GM21717 (cell line): ENCODE results near the gene UBE2QL1.

ENCODE experiments used
- ATAC-seq: cut with Tn5 transposase; IDR thresholded peaks from one replicate; pipeline ENCODE4 v1.9.1; 2021; ENCODE audit warnings: mild to moderate bottlenecking, moderate library complexity; ENCODE audit not compliant: unreplicated experiment

UBE2QL1 gene

GRCh38 chr5:6522923-6523322, 74.3 kb downstream of the UBE2QL1 start:
- ATAC-seq: no peak

DNA sequence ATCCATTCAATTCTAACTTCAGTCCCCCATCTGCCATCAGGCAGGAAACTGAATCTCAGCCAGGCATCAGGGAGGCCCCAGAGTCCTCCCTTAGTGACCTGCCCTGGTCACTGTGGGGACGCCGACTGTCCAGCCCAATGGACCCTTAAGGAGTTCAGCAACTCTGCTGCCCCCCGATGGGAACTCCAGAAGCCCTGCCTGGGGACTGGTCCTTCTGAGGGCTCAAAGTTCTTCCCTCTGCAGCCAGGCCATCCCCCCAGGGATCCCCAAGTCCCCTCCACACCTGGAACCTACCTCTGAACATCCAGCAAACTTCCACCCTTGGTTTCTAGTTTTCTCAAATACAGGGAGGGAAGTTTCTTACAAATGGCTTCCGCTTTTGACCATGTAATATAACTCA, 76.8 kb downstream of the UBE2QL1 start:
- ATAC-seq: no peak

DNA sequence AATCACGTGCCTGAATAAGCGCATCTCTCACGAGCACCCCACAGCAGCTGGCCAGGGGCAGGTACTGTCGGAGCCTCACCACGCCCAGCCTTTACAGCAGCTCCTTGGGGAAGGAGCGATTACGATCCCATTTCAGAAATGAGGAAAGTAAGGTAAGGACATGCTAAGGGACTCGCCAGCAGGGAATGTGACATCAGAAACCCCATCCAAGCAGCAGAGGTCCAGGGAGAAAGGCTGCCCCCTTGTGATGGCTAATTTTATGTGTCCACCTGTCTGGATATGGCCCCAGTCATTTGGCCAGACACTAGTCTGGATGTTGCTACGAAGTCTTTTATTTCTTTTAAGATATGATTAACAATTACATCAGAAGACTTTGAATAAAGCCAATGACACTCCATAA, 77.3 kb downstream of the UBE2QL1 start:
- ATAC-seq: no peak

DNA sequence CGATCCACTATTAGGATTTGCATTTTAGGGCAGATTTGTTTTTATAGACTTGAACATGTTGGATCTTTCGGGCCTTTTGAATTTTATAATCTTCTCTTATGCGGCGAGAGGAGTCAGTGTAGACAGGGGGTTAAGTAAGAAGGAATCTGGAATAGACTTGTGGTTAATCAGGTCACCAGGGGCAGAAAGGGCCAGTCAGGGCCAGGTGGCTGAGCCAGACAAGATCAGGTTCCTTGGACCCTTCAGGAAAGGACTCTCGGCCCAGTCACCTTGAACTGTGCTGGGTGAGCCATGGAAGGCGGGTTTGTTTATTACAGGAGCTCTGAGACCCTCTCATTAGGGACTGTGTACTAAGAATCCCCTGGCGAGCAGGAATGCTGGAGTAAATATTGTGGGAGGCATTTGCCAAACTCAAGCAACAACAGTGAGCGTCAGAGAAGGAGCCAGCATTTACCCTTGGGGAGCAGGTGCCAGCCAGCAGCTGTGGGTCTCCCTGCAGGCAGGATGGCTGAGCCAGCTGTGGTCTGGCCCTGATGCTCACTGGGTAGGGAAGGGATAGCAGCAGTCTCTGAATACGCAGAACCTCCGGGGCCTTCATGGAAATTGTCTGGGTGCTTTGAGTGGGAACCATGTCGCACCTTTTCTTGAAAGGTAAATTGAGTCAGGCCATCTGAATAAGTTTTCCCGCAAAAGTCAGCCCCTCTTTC, 79.2 kb downstream of the UBE2QL1 start:
- ATAC-seq: no peak

GRCh38 chr5:6535594-6535993, 86.9 kb downstream of the UBE2QL1 start:
- ATAC-seq: no peak

- no peak for ATAC-seq
Measured at GRCh38 chr5:6539060-6539459, 90.4 kb downstream of the UBE2QL1 start.

DNA sequence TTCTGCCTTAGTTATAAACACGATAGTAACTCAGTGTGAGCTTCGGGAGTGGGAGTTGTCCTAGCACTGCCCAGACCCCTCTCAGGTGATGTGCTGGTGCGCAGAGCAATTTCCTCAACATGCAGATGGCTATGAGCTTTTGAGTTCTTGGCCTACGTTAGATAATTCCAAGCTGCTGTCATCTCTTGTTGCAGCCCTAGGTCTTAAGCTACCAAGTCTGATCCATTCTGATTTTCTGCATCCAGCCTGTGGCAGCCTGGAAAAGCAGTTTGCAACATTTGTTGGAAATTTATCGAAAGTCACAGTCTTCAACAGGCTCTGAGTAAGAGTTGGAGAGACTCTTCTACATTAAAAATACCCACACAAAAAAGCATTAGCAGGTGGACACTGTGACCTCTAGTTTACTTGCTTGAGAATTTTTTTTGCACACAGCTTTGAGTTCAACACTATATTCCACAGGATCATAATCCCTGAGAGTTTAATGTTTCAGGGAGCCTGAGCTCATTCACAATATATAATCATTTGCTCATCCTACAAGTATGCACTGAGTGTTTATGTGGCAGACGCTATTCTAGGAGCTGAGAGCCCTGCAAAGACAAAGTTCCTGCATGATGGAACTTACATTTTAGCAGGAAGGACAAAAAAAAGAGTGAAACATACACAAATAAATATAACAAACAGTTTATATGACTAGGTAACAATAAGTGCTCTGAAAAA, 91.6 kb downstream of the UBE2QL1 start:
- ATAC-seq: no peak

GRCh38 chr5:6541256-6542013, 92.8 kb downstream of the UBE2QL1 start:
- no peak for ATAC-seq

DNA sequence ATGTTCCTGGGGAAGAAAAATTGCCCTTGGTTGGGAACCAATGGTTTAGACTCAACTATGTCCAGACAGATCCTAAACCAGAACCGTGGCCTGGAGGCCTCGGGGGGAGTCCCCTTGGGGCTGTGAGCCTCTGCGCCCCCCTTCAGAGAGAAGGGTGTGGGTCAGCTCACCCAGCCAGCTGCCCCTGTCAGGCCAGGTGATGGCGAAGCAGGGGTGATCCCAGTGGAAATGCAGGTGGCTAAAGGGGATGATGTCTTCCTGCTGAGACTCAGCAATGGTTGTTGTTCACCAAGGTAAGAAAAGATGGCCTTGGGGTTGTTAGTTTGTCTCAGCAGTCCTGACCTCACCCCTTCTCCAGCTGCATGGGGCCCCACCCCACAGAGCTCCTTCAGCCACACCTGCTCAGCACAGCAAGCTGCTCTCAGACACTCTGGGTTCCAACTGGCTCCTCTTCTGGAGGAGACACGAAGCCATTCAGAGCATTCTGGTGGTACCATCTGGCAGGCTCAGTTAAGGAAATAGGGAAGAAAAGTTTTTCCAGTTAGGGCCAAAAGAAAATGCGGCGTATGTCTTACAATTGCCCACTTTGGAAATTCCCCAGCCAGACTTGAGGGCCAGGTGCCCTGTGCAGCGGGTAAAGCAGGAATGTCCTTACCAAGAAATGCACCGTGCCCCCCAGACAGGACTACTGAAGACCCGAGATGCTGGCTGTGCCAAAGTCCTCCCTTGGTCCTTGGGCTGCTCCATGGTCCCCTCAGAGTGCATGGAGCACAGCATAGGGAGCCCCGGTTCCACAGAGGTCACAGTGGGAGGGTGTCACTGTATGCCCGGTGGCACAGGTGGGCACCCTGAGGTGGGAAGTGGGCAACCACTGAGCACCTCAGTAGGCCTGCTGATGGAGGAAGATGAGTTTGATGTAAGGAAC, 94.0 kb downstream of the UBE2QL1 start:
- no peak for ATAC-seq

DNA sequence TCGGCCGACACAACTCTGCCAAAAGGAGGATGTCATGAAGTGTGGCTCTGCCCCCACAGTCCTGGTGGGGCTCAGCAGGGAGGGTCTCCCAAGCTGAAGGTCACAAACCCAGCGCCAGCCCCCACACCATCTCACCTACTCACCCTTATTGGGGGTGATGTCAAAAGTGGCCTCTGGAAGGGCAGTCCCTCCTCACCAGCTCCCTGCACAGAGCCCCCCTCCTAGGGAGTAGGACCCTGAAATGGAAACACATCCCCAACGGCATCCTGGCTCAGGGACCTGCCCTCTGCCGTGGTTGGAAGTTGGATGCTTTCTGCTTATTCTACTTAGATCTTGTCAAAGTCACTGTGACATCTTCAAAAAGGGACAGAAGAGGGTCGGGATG, 94.7 kb downstream of the UBE2QL1 start:
- no peak for ATAC-seq

- no peak for ATAC-seq
Measured at GRCh38 chr5:6543830-6544560, 95.3 kb downstream of the UBE2QL1 start.
